ENCODE data around the gene EYS. TPM values are rescaled to one million over a fixed set of nuclear protein-coding genes. Genes with fewer than 3 reads are reported as not detected.

The EYS gene
- polyA plus RNA-seq, 2 of the 4 experiments (the other 2 are of a cell fraction): 0.03 to 0.06 TPM

DNA sequence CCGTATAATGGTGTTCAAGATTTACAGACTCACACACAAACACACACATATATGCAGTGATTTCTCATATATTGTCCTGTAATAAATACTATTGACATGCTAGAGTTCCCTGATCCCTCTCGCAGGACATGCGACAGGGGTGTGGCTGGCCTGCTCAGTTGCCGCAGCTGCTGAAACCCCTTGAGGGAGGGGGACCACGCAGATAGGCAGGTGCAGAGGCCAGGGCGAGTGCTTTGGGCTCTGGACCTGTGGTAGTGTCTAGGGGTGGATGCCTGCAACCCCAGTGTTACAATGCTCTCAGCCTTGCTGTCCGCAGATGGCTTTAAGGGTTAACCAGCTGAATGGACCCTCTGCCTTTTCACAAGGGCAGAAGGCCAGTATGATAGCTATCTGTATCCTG is 706.2 kb downstream of the EYS start:
- no peak for FAIRE-seq
- H3K27ac ChIP-seq: no peak overlapping the region
- no peak overlapping the region for H3K4me3 ChIP-seq
- ChIA-PET CTCF (no interaction called here), POLR2A (no interaction called here)
- H3K4me2 ChIP-seq: no peak overlapping the region
- no peak for TF ChIP-seq POLR2A (IDR thresholded peaks at IDR 0.05; ENCODE audit: low read length)
- TF ChIP-seq, protein P1, sequence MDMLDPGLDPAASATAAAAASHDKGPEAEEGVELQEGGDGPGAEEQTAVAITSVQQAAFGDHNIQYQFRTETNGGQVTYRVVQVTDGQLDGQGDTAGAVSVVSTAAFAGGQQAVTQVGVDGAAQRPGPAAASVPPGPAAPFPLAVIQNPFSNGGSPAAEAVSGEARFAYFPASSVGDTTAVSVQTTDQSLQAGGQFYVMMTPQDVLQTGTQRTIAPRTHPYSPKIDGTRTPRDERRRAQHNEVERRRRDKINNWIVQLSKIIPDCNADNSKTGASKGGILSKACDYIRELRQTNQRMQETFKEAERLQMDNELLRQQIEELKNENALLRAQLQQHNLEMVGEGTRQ (IDR thresholded peaks at IDR 0.05): no peak
- no peak for TF ChIP-seq EP300 (IDR thresholded peaks at IDR 0.05)
- TF ChIP-seq POLR2AphosphoS2 (conservative IDR thresholded peaks at IDR 0.05; ENCODE audit: low read length): no peak
- no peak for TF ChIP-seq ZC3H11A (IDR thresholded peaks at IDR 0.05)
- TF ChIP-seq JUN (IDR thresholded peaks at IDR 0.05): no peak
- no peak for TF ChIP-seq KDM1A (IDR thresholded peaks at IDR 0.05; ENCODE audit: low read depth)
- TF ChIP-seq, protein P2, sequence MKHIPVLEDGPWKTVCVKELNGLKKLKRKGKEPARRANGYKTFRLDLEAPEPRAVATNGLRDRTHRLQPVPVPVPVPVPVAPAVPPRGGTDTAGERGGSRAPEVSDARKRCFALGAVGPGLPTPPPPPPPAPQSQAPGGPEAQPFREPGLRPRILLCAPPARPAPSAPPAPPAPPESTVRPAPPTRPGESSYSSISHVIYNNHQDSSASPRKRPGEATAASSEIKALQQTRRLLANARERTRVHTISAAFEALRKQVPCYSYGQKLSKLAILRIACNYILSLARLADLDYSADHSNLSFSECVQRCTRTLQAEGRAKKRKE (CRISPR knock-in tag; IDR thresholded peaks at IDR 0.05; ENCODE audit: low read depth): no peak
- no peak for TF ChIP-seq RAD21 (conservative IDR thresholded peaks at IDR 0.05 in 1 of 2, IDR thresholded peaks at IDR 0.05 in 1 of 2)
- no peak for TF ChIP-seq BHLHE40 (IDR thresholded peaks at IDR 0.05; ENCODE audit: low read depth, low read length)
- no peak for TF ChIP-seq E2F6 (IDR thresholded peaks at IDR 0.05; ENCODE audit: borderline replicate concordance, low read depth)
- no peak for TF ChIP-seq TFCP2L1 (CRISPR knock-in tag; IDR thresholded peaks at IDR 0.05)
- 72% methylated on average over 7 of the region's 7 CpGs for WGBS (ENCODE audit: missing lambda C conversion rate)
- no peaks in the 10 kb centered on the region for H3K9me3 ChIP-seq
- no peak for ATAC-seq
- H3K4me1 ChIP-seq: no peaks in the 10 kb centered on the region
- DNase-seq (ENCODE audit: low read depth in 1 of 2, low spot score in 1 of 2): no peak

DNA sequence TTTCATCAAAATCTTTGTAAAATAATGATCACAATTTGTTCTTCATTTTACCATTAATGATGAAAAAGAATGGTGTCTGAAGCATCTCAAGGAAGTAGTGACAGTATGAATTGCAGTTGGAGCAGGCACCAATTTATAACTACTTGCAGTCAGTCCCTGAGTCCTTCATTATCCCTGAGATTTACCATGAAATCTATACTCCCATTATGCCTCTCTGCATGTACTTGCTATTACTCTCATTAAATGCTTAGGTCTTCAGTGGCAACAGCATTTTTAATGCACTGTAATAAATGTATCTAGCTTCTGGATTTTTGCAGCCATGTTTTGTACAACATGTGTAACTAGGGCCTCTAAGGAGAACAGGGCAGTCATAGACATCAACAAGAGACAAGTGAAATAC is 708.8 kb downstream of the EYS start:
- no peaks in the 10 kb centered on the region for H3K4me1 ChIP-seq
- no peaks in the 10 kb centered on the region for H3K9me3 ChIP-seq
- H3K4me2 ChIP-seq: no peak overlapping the region
- no peak for ATAC-seq
- POLR2A ChIA-PET: no interaction called here
- TF ChIP-seq RAD21 (conservative IDR thresholded peaks at IDR 0.05 in 1 of 2, IDR thresholded peaks at IDR 0.05 in 1 of 2): no peak
- no peak for TF ChIP-seq SMC3 (IDR thresholded peaks at IDR 0.05)
- no peak for TF ChIP-seq RCOR1 (IDR thresholded peaks at IDR 0.05; ENCODE audit: low read depth, low read length)
- TF ChIP-seq RARB (CRISPR knock-in tag; IDR thresholded peaks at IDR 0.05): no peak
- no peak for TF ChIP-seq HOXA7 (CRISPR knock-in tag; IDR thresholded peaks at IDR 0.05)
- TF ChIP-seq, protein P3, sequence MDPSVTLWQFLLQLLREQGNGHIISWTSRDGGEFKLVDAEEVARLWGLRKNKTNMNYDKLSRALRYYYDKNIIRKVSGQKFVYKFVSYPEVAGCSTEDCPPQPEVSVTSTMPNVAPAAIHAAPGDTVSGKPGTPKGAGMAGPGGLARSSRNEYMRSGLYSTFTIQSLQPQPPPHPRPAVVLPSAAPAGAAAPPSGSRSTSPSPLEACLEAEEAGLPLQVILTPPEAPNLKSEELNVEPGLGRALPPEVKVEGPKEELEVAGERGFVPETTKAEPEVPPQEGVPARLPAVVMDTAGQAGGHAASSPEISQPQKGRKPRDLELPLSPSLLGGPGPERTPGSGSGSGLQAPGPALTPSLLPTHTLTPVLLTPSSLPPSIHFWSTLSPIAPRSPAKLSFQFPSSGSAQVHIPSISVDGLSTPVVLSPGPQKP (IDR thresholded peaks at IDR 0.05; ENCODE audit: low read depth, low read length): no peak
- TF ChIP-seq, protein P2 (CRISPR knock-in tag; IDR thresholded peaks at IDR 0.05; ENCODE audit: low read depth): no peak
- no peak for TF ChIP-seq POLR2AphosphoS2 (conservative IDR thresholded peaks at IDR 0.05; ENCODE audit: low read length)
- TF ChIP-seq CBX2 (IDR thresholded peaks at IDR 0.05; ENCODE audit: borderline replicate concordance, low read depth): no peak
- TF ChIP-seq HDAC2 (IDR thresholded peaks at IDR 0.05): no peak
- no peak for TF ChIP-seq RNF2 (IDR thresholded peaks at IDR 0.05; ENCODE audit: borderline replicate concordance, low read depth)
- no peak overlapping the region for H3K27ac ChIP-seq
- no peak for FAIRE-seq
- CTCF ChIA-PET: no interaction called here
- H3K4me3 ChIP-seq: no peak overlapping the region
- DNase-seq (ENCODE audit: low read depth in 1 of 2, low spot score in 1 of 2): no peak

DNA sequence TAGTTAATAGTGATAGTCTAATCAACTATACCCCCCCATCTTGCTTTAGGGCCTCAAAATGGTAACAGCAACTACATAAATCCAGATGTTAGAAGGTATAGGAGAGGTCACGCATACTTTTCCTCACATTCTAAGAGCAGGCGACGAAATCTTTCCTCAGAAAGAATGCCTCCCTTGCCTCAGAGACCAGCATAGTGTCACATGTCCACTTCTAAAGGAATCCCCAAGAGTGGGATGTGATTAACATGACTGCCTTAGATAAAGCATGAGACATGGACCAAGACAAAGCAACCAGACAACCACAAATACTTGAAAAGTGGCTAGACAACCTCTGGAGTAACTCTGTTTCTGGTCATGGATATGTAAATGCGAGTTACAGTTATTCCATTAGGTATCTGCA is 710.7 kb downstream of the EYS start:
- WGBS (ENCODE audit: missing lambda C conversion rate): 49% methylated on average over 4 of the region's 4 CpGs
- TF ChIP-seq, protein P4, sequence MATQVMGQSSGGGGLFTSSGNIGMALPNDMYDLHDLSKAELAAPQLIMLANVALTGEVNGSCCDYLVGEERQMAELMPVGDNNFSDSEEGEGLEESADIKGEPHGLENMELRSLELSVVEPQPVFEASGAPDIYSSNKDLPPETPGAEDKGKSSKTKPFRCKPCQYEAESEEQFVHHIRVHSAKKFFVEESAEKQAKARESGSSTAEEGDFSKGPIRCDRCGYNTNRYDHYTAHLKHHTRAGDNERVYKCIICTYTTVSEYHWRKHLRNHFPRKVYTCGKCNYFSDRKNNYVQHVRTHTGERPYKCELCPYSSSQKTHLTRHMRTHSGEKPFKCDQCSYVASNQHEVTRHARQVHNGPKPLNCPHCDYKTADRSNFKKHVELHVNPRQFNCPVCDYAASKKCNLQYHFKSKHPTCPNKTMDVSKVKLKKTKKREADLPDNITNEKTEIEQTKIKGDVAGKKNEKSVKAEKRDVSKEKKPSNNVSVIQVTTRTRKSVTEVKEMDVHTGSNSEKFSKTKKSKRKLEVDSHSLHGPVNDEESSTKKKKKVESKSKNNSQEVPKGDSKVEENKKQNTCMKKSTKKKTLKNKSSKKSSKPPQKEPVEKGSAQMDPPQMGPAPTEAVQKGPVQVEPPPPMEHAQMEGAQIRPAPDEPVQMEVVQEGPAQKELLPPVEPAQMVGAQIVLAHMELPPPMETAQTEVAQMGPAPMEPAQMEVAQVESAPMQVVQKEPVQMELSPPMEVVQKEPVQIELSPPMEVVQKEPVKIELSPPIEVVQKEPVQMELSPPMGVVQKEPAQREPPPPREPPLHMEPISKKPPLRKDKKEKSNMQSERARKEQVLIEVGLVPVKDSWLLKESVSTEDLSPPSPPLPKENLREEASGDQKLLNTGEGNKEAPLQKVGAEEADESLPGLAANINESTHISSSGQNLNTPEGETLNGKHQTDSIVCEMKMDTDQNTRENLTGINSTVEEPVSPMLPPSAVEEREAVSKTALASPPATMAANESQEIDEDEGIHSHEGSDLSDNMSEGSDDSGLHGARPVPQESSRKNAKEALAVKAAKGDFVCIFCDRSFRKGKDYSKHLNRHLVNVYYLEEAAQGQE (IDR thresholded peaks at IDR 0.05): no peak
- TF ChIP-seq KDM5A (IDR thresholded peaks at IDR 0.05) (no peak), CEBPB (IDR thresholded peaks at IDR 0.05) (no peak), CBX2 (IDR thresholded peaks at IDR 0.05; ENCODE audit: borderline replicate concordance, low read depth) (no peak), GATA3 (IDR thresholded peaks at IDR 0.05; ENCODE audit: borderline replicate concordance) (no peak)
- TF ChIP-seq, protein P1 (IDR thresholded peaks at IDR 0.05): no peak

More for the DNA sequence above, 710.7 kb downstream of the EYS start:
- no peak for DNase-seq (ENCODE audit: low read depth in 1 of 2, low spot score in 1 of 2)
- Histone ChIP-seq H3K4me1 (no peaks in the 10 kb centered on the region), H3K9me3 (no peaks in the 10 kb centered on the region), H3K4me3 (no peak overlapping the region), H3K4me2 (no peak overlapping the region), H3K27ac (no peak overlapping the region)
- ChIA-PET POLR2A (no interaction called here), CTCF (no interaction called here)
- no peak for FAIRE-seq
- no peak for ATAC-seq

Measured in A549 (cell line).